Measurements from ENCODE around the gene FARP1.
"Not testable (repeated sequence)": the region's sequence is repeated elsewhere in the genome, so short reads cannot be mapped to it uniquely, and the experiment has no call there.

Gene FARP1

DNA sequence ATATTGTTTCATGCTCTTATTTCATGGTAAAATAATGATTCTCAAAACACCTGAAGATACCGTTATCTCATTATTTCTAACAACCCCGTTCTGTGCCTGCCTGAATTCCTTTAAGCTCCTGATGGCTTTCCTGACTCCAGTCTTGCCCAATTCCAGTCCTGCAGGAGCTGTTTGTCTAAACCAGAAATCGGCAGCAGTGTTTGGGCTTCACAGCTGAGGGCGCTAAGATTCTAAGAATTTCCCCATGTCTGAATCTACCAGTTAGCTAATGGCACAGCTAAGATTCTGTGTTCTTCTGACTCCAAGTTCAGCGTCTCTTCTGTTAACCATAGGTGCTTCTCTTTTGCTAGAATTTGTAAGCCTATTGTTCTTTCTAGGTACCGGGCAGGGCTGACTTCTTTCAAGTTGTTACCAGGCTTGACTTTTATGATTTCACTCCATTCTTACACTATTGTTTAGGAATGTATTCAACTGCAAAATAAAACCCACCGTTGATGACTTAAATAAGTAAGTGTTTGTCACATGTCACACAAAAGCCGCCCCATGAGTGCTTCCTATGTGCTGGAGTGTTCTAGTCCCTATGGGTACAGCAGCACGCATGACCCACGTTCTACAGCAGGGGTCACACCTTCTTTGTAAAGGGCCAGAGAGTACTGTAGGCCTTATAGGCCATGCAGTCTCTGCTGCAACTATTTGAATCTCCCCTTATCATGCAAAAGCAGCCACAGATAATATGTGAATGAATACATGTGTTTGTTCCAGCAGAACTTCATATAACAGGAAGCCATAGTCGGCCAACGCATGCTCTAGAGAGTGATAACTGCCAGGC, 202.4 kb downstream of the FARP1 start:
- no peak for DNase-seq

GRCh38 chr13:98346904-98347636, 204.2 kb downstream of the FARP1 start:
- DNase-seq: no peak

DNA sequence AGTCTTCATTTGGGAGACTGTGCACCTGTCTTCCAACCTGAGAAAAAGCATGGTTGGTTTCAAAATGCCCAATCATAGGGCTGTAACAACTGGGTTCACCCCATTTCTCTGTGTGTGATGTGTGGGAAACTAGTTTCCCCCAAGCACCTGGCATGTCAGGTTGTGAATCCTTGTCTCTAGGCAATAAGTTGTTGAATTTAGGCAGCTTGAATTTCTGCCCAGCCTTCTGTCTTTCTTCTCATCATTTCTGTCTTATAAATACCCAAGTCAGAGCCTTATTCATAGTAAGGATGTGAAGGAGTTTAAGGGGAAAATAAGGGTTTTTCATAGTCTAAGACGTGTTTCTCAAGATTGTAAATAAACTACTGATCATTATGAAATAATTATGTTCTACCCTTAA, 204.9 kb downstream of the FARP1 start:
- DNase-seq: no peak

GRCh38 chr13:98348466-98349200, 205.7 kb downstream of the FARP1 start:
- no peak for DNase-seq

- no peak for DNase-seq
Measured at GRCh38 chr13:98349731-98350305, 206.9 kb downstream of the FARP1 start.

DNA sequence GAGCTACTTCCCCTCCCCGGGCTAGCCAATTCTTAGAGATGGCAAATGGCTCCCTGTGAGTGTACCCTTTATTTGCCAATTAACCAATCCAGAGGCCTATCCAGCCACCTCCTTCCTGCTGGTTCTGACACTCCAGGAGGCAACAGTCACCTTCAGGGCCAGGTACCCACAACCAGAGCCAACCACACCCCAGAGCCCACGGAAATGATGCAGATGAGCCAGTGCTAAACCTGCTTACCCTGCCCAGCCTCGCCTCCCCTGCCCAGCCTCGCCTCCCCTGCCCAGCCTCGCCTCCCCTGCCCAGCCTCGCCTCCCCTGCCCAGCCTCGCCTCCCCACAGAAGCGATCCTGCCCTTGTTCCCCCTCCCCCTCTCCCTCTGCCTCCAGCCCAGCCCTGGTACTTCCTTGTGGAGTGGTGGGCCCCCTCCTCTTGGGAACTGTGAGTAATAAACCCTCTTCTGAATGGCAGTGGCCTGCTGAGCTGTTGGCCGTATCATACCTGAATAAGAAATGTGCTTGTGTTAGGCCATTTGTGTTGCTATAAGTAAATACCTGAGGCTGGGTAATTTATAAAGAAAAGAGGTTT, 207.9 kb downstream of the FARP1 start:
- no peak for DNase-seq

DNA sequence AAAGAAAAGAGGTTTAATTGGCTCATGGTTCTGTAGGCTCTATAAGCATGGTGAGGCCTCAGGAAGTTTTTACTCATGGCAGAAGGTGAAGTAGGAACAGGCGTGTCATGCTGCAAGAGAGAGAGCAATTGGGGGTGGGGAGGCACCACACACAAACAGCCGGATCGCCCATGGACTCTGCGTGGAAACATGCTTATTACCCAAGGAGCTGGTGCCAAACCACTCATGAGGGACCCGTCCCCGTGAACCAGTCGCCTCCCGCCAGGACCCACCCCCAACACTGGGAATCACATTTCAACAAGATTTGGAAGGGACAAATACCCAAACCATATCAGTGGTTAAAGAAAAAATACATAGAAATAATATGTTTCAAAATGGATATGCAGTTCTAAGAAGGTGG, 208.7 kb downstream of the FARP1 start:
- no peak for DNase-seq

DNA sequence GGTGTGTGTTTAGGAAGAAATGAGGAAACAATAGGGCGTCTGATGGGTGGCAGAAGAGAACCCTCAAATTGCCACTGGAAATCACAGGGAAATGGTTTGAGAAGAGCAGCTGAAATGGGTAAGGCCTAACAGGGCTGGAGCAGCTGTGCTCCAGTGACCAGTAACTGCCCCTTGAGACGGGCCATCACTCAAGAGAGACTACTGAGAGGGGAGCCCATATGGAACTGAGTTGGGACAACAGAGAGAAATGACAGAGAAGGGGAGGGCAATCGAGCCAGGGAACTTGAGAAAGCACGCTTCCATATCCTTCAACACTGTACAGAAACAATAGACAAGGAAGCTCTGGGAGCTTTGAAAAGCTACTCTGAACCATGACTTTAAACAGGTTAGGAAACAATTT, 209.3 kb downstream of the FARP1 start:
- no peak for DNase-seq

GRCh38 chr13:98353750-98354149, 210.9 kb downstream of the FARP1 start:
- DNase-seq: no peak

DNA sequence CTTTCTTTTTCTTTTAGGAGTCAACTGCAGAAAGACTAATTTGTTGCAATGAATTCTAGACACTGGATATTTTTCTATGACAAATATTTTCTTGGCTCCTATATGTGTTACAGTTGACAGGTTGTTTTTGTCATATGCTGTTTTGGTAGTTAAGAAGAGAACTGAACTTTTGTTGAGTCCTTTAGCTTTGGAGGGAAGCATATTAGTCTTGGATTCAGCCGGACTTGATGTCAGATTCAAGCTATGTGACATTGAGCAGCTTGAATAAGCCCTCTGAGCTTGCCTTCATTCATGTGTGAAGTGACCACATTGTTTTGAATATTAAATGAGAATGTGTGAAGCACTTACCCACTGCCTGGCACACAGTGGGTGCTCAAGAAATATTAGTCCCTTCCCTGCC, 216.0 kb downstream of the FARP1 start:
- DNase-seq: no peak

DNA sequence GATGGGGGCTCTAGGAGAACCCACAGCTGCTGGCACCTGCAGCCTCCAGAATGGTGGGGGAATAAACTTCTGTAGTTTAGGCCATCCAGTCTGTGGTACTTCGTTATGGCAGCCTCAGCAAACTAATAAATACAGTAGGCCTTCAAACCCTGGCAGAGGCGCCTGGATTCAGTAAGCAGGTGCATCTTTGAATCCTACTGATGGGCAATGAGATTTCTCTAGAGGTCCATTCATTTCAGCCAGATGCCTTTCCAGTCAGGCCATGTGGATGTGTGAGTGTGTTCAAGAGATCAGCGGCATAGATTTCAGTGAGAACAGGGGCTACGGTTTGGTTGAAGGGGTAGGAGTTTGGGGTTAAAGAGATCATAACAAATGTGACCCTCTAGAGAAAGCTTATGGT, 217.7 kb downstream of the FARP1 start:
- DNase-seq: no peak

DNA sequence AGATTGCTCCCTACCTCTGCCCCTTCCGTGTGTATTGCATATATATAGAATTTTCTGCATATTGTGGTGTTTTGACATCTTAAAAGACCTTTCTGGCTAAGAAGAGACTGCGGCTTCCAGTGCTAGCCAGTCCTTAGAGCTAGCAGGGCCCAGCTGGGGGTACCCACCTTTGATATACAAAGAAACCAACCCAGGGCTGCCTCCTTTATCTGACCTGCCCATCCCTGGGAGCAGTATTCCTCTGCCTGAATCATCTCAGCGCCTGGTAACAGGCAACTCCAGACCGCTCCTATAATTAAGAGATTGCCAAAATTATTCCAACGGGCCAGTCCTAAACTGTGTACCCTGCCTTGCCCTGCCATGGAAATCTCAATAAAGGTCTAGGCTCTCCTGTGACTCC, 220.4 kb downstream of the FARP1 start:
- DNase-seq: no peak

DNA sequence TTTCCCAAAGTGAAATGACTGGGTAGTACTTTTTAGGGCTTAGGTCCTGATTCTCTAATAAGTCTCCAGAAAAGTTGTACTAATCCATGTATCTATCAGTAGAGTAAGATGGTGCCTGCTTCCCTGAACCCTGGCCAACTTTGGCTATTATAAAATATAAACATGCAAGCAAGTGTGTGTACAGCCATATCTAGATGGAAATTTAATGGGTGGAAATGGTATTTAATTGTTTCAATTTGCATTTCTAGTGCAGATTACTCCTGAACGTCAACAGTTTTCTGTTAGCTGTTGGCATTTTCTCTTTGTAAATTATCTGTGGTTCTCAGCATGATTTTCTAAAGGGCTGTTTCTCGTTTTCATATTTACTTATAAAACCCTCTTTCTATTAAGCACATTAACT, 221.3 kb downstream of the FARP1 start:
- DNase-seq: no peak

GRCh38 chr13:98364647-98365046, 221.8 kb downstream of the FARP1 start:
- DNase-seq: no peak

- DNase-seq: no peak
Measured at GRCh38 chr13:98365302-98365701, 222.4 kb downstream of the FARP1 start.

DNA sequence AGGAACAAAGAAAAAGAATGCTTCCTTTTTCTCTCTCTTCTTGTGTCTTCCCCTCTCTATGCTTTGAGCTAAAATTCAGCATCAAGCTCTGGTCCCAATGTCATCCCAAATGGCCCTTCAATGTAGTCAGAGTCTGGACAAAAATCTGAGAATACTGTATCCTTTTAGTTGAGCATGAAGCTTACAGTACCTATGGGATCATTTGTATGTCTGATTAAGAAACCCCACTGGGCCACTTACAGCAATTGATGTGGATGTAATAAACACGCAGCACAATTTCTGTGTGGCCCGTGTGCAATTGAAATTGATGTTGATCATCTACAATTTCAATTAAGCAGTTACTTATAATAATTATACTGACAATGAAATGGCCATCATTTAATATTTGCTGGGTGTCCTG, 223.1 kb downstream of the FARP1 start:
- DNase-seq: no peak

- no peak for DNase-seq
Measured at GRCh38 chr13:98366443-98366842, 223.5 kb downstream of the FARP1 start.

DNA sequence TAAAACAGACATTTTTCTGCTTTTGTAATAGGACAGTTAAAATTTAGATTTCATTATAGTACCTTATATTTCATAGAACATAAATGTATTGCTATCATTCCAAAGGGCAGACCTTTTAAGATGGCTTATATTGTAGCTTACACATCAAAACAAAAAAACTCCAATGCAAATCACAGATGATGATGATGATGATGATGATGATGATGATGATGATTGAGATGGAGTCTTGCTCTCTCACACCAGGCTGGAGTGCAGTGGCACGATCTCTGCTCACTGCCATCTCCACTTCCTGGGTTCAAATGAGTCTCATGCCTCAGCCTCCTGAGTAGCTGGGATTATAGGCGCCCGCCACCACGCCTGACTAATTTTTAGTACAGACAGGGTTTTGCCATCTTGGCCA, 224.1 kb downstream of the FARP1 start:
- DNase-seq: no peak

- no peak for DNase-seq
Measured at GRCh38 chr13:98368019-98368418, 225.1 kb downstream of the FARP1 start.

- not testable (repeated sequence) for DNase-seq
Measured at GRCh38 chr13:98369520-98369919, 226.6 kb downstream of the FARP1 start.

GRCh38 chr13:98370261-98370660, 227.4 kb downstream of the FARP1 start:
- DNase-seq: no peak

GRCh38 chr13:98370806-98371515, 228.1 kb downstream of the FARP1 start:
- DNase-seq: no peak
